ENCODE data around the gene RPLP2. TPM values are rescaled to one million over a fixed set of nuclear protein-coding genes. Genes with fewer than 3 reads are reported as not detected.
A peak's percentile ranks its signal among the peaks of the same experiment; 100 is the strongest.

RPLP2 gene
- total RNA-seq, 1 experiment from 2014 or later = 1,325 TPM

DNA sequence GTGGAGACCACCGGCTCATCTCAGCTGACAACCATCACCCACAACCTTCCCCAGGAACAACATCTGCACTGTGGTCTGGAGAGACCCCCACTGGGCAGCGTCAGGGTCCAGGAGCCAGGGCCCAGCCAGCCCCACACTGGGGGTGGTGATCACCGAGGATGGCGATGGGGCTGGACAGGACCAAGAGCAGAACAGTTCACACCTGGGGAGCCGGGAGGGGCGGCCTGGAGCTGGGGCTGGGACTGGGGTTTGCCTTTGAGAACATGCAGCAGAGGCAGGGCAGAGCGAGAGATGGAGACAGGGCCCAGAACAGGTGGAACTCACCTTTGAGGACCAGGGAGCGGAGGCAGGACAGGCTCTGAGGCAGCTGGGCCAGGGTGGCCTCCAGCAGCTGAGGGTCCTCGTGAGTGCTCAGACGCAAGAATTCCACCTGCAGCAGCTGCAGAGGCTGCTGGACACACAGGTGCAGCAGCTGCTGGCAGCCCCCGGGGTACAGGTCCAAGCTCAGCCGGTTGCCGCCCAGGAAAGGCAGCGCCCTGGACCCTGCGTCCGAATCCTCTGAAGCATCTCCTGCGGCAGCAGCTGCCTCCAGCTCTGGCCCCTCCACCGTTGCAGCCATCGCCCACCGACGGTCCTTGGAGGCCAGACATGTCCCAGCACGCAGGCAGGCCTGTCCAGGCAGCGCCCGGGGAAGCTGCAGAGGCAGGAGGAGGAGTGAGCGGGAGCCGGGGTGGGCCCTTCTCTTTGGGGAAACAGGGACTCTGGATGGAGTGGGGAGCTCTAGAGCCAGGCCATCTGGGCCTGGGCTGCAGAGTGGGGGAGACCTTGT, 5.8 kb upstream of the RPLP2 start:
- BruUV-seq (replicated peaks) = no TSS peak
- TF ChIP-seq, protein P1, sequence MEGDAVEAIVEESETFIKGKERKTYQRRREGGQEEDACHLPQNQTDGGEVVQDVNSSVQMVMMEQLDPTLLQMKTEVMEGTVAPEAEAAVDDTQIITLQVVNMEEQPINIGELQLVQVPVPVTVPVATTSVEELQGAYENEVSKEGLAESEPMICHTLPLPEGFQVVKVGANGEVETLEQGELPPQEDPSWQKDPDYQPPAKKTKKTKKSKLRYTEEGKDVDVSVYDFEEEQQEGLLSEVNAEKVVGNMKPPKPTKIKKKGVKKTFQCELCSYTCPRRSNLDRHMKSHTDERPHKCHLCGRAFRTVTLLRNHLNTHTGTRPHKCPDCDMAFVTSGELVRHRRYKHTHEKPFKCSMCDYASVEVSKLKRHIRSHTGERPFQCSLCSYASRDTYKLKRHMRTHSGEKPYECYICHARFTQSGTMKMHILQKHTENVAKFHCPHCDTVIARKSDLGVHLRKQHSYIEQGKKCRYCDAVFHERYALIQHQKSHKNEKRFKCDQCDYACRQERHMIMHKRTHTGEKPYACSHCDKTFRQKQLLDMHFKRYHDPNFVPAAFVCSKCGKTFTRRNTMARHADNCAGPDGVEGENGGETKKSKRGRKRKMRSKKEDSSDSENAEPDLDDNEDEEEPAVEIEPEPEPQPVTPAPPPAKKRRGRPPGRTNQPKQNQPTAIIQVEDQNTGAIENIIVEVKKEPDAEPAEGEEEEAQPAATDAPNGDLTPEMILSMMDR (conservative IDR thresholded peaks at IDR 0.05; ENCODE audit: low read depth, low read length) = no peak
- no peak for TF ChIP-seq EZH2 (IDR thresholded peaks at IDR 0.05; ENCODE audit: borderline replicate concordance, low read depth, low read length, poor library complexity, severe bottlenecking)
- no peak for DNase-seq (ENCODE audit: low spot score)
- Histone ChIP-seq H3K4me1 (ENCODE audit: insufficient read depth, low read length, poor library complexity, severe bottlenecking) (no peaks in the 10 kb centered on the region), H3K9me3 (ENCODE audit: low read depth, low read length, poor library complexity, severe bottlenecking) (no peaks in the 10 kb centered on the region), H3K27ac (ENCODE audit: low read depth, low read length, poor library complexity, severe bottlenecking) (peak overlapping the region; percentile 86), H3K36me3 (ENCODE audit: insufficient read depth, low read length, poor library complexity, severe bottlenecking) (peaks cover 13% of the 10 kb centered on the region), H3K27me3 (replicated peaks; ENCODE audit: insufficient read depth, low read depth, low read length, poor library complexity) (no peaks in the 10 kb centered on the region), H3K4me3 (ENCODE audit: low read depth, low read length, poor library complexity, severe bottlenecking) (peak overlapping the region; percentile 69)
- POLR2A ChIA-PET (ENCODE audit: low non-redundant PET) = no interaction called here
- intact Hi-C loops (cut with micrococcal nuclease; ENCODE audit: unreplicated experiment) = no loop called here
- CTCF ChIA-PET = no interaction called here

DNA sequence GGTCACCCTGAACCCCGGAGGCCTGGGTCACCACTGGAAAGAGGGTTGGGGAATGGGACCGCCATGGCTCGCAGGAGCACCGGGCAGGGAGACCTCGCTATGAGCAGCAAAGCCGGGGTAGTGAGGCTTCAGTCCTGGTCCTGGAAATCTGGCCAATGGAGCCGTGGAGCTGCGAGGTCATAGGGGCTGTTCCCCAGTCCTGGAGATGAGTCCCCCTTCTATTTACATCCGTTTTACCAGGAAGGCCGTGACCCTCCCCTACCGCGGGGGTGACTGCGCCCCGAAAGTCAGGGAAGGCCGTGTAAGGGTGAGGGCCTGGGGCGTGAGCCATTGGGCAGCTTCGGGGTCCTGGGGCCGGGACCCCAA, 5.2 kb upstream of the RPLP2 start:
- intact Hi-C loops (cut with micrococcal nuclease; ENCODE audit: unreplicated experiment) = no loop called here
- ChIA-PET POLR2A (ENCODE audit: low non-redundant PET) (no interaction called here), CTCF (no interaction called here)
- peaks cover 7% of the 10 kb centered on the region for H3K36me3 ChIP-seq (ENCODE audit: insufficient read depth, low read length, poor library complexity, severe bottlenecking)
- TF ChIP-seq, protein P1 (conservative IDR thresholded peaks at IDR 0.05; ENCODE audit: low read depth, low read length) = no peak
- TF ChIP-seq EZH2 (IDR thresholded peaks at IDR 0.05; ENCODE audit: borderline replicate concordance, low read depth, low read length, poor library complexity, severe bottlenecking) = no peak
- DNase-seq (ENCODE audit: low spot score) = no peak
- BruUV-seq (replicated peaks) = no TSS peak
- H3K9me3 ChIP-seq (ENCODE audit: low read depth, low read length, poor library complexity, severe bottlenecking) = no peaks in the 10 kb centered on the region
- no peaks in the 10 kb centered on the region for H3K27me3 ChIP-seq (replicated peaks; ENCODE audit: insufficient read depth, low read depth, low read length, poor library complexity)
- H3K4me3 ChIP-seq (ENCODE audit: low read depth, low read length, poor library complexity, severe bottlenecking) = peak overlapping the region; percentile 69
- no peaks in the 10 kb centered on the region for H3K4me1 ChIP-seq (ENCODE audit: insufficient read depth, low read length, poor library complexity, severe bottlenecking)
- H3K27ac ChIP-seq (ENCODE audit: low read depth, low read length, poor library complexity, severe bottlenecking) = peak overlapping the region; percentile 86

DNA sequence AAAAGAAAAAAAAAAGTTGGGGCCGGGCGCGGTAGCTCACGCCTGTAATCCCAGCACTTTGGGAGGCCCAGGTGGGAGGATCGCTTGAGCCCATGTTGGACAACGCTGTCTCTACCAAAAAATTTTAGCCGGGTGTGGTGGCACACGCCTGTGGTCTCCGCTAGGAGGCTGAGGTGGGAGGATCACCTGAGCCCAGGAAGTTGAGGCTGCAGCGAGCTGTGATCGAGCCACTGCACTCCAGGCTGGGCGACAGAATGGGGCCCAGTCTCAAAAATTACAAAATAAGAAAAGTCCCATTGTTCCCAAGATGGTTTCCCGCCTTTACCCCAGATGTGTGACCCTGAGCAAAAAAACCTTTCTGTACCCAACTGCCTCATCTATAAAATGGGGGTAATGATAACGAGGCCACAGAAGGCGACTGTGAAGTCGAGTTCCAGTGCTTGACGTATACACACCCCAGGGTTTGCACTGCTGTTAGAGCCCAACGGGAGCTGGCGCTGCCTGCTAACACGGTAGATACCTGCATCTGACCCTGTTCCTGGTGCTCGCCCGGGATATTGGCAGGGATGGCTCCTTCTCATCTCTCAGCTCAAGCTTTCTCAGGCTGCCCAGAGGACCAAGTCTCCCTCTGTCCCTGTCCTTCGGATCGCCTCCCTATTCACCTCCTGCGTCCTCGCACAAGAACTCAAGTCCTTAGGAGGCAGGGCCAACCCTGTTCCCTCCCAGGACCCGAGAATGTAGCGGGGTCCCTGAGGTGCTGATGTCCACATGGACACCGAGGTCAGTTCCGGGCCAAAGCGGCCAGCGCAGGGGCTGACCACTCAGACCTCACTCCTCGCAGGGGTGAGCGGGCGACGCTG, 1.1 kb upstream of the RPLP2 start:
- CTCF ChIA-PET = interaction anchor here (0.5 kb wide), 1 partner anchor 19 kb away, joined by 5 read pairs; the partner anchor contains the start of gene CEND1
- POLR2A ChIA-PET (ENCODE audit: low non-redundant PET) = no interaction called here
- intact Hi-C loops (cut with micrococcal nuclease; ENCODE audit: unreplicated experiment) = no loop called here
- Histone ChIP-seq H3K27ac (ENCODE audit: low read depth, low read length, poor library complexity, severe bottlenecking) (peak overlapping the region; percentile 99), H3K27me3 (replicated peaks; ENCODE audit: insufficient read depth, low read depth, low read length, poor library complexity) (no peaks in the 10 kb centered on the region), H3K4me3 (ENCODE audit: low read depth, low read length, poor library complexity, severe bottlenecking) (peak overlapping the region; percentile 95), H3K4me1 (ENCODE audit: insufficient read depth, low read length, poor library complexity, severe bottlenecking) (peaks cover 11% of the 10 kb centered on the region), H3K9me3 (ENCODE audit: low read depth, low read length, poor library complexity, severe bottlenecking) (no peaks in the 10 kb centered on the region), H3K36me3 (ENCODE audit: insufficient read depth, low read length, poor library complexity, severe bottlenecking) (peaks cover 27% of the 10 kb centered on the region)
- no peak for DNase-seq (ENCODE audit: low spot score)
- no peak for TF ChIP-seq EZH2 (IDR thresholded peaks at IDR 0.05; ENCODE audit: borderline replicate concordance, low read depth, low read length, poor library complexity, severe bottlenecking)
- TF ChIP-seq, protein P1 (conservative IDR thresholded peaks at IDR 0.05; ENCODE audit: low read depth, low read length) = no peak
- TSS peak; percentile 62 for BruUV-seq (replicated peaks)
